Peyer's patch (tissue), 4 donors: ENCODE measurements around the gene MXD4. TPM values are rescaled to one million over a fixed set of nuclear protein-coding genes. Genes with fewer than 3 reads are reported as not detected.
"Not testable (repeated sequence)": the region's sequence is repeated elsewhere in the genome, so short reads cannot be mapped to it uniquely, and the experiment has no call there.

Experiments
- DNase-seq, 3 donors: peaks; one replicate each; pipeline ENCODE4 v3.0.0-alpha.2; 2017 to 2019
- H3K27ac ChIP-seq, 4 donors: fragments of 200-600 bp; sonication (generic); one replicate each; pipeline ENCODE4 v1.5.1; 2016 to 2019
- H3K27me3 ChIP-seq, 2 donors: fragments of 200-600 bp; sonication (generic); one replicate each; pipeline ENCODE4 v1.5.1; 2019
- H3K36me3 ChIP-seq, 3 donors: fragments of 200-600 bp; sonication (generic); one replicate each; pipeline ENCODE4 v1.5.1; 2016 to 2019
- H3K4me1 ChIP-seq, 4 donors: fragments of 200-600 bp; sonication (generic); one replicate each; pipeline ENCODE4 v1.5.1; 2016 to 2019
- H3K4me3 ChIP-seq, 4 donors: fragments of 200-600 bp; sonication (generic); 1 replicate in 3 of 4; 2 replicates in 1 of 4; pipeline ENCODE4 v1.5.1; 2016 to 2019; ENCODE audit warnings: mild to moderate bottlenecking in 1 of 4
- H3K9me3 ChIP-seq, 4 donors: fragments of 200-600 bp; sonication (generic); one replicate each; pipeline ENCODE4 v1.5.1; 2016 to 2019; ENCODE audit warnings: mild to moderate bottlenecking in 1 of 4
- CTCF ChIP-seq, 6 experiments: fragments of 450-650 bp in 4 of 6; fragments of 200-600 bp in 2 of 6; sonication (generic) in 1 of 6; IDR thresholded peaks; one replicate each; pipeline ENCODE4 v1.5.1; 2017 to 2019; ENCODE audit warnings: antibody characterized with exemption in 6 of 6, mild to moderate bottlenecking in 3 of 6, moderate library complexity in 1 of 6
- POLR2A ChIP-seq, 2 donors: fragments of 450-650 bp; IDR thresholded peaks; one replicate each; pipeline ENCODE4 v1.5.1; 2017; ENCODE audit warnings: antibody characterized with exemption in 2 of 2, mild to moderate bottlenecking in 2 of 2, moderate library complexity in 2 of 2
- small RNA-seq, 2 donors: library from RNA; depleted of rRNA; stranded (forward); fragments of <200 nt; gene quantifications; one replicate each; pipeline ENCODE3, GENCODE V24; 2016
- total RNA-seq, 4 donors: library from RNA; depleted of rRNA; stranded (reverse); fragments of >200 nt; gene quantifications; one replicate each; pipeline ENCODE4 v1.1.0, GENCODE V29; 2016

The MXD4 gene
- total RNA-seq, 4 donors from 2014 or later = 28.9 to 52.5 (median 44.0) TPM

GRCh38 chr4:2219233-2219760 lies 42.6 kb downstream of the MXD4 start:
- Histone ChIP-seq H3K27me3 (no peaks in the 10 kb centered on the region), H3K4me1 (no peaks in the 10 kb centered on the region), H3K4me3 (no peak overlapping the region), H3K36me3 (peaks cover 0 to 4% (median 0%) of the 10 kb centered on the region in 3 donors), H3K9me3 (no peaks in the 10 kb centered on the region), H3K27ac (no peak overlapping the region)
- TF ChIP-seq CTCF (IDR thresholded peaks at IDR 0.05) (no peak), POLR2A (IDR thresholded peaks at IDR 0.05) (no peak)
- no peak for DNase-seq

GRCh38 chr4:2218436-2218835 lies 43.5 kb downstream of the MXD4 start:
- Histone ChIP-seq H3K27ac (no peak overlapping the region), H3K27me3 (no peaks in the 10 kb centered on the region), H3K4me3 (no peak overlapping the region), H3K4me1 (no peaks in the 10 kb centered on the region), H3K36me3 (peaks cover 0 to 4% (median 0%) of the 10 kb centered on the region in 3 donors), H3K9me3 (no peaks in the 10 kb centered on the region)
- no peak for TF ChIP-seq POLR2A (IDR thresholded peaks at IDR 0.05)
- TF ChIP-seq CTCF (IDR thresholded peaks at IDR 0.05) = no peak
- DNase-seq = no peak

DNA sequence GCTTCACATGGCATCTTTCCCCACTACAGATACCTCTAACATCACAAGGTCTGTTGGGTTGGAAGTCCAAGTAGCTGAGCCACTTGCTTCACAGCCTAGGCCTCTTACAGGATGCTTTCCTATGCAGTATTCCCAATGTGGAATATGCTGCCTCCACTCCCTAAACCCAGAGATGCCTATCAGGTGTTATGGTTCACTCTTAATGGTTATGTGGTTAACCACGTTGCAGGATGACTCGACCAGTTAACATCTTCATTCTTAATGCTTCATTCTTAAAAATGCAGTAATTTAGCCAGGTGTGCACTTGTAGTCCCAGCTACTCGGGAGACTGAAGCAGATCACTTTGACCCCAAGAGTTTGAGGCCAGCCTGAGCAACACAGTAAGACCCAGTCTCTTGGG lies 44.2 kb downstream of the MXD4 start:
- no peaks in the 10 kb centered on the region for H3K27me3 ChIP-seq
- H3K36me3 ChIP-seq = no peaks in the 10 kb centered on the region
- no peak overlapping the region for H3K27ac ChIP-seq
- H3K9me3 ChIP-seq = no peaks in the 10 kb centered on the region
- DNase-seq = no peak
- H3K4me3 ChIP-seq = no peak overlapping the region
- TF ChIP-seq POLR2A (IDR thresholded peaks at IDR 0.05) (no peak), CTCF (IDR thresholded peaks at IDR 0.05) (no peak)
- H3K4me1 ChIP-seq = no peaks in the 10 kb centered on the region

DNA sequence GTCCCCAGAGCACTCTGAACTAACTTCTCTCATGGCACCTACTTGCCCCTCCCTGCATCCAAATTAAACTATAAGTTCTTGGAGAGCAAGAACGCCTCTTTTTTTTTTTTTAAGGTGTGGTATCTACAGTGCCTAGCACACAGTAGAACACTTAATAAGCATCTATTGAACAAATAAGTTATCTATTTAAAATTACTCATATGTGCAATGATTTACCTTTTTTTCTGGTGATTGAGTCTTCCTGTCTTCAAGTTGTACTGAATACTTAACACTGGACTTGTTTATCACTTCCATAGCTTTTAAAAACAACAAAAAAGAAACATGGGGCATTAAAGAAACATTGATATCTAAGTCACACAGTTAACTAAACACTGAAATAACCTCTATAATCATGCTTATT lies 49.1 kb downstream of the MXD4 start:
- Histone ChIP-seq H3K4me1 (no peaks in the 10 kb centered on the region), H3K27me3 (no peaks in the 10 kb centered on the region), H3K9me3 (no peaks in the 10 kb centered on the region), H3K27ac (no peak overlapping the region), H3K4me3 (no peak overlapping the region), H3K36me3 (no peaks in the 10 kb centered on the region)
- DNase-seq = no peak
- TF ChIP-seq CTCF (IDR thresholded peaks at IDR 0.05) (no peak), POLR2A (IDR thresholded peaks at IDR 0.05) (no peak)

GRCh38 chr4:2202789-2203188 lies 59.1 kb downstream of the MXD4 start:
- not testable (repeated sequence) for H3K9me3 ChIP-seq, H3K36me3 ChIP-seq, H3K4me1 ChIP-seq, H3K4me3 ChIP-seq, DNase-seq, H3K27ac ChIP-seq, H3K27me3 ChIP-seq

Small RNAs within 50 kb of the gene (small RNA-seq; reads per million reads assigned to genes)
- gene COX6B1P5 = 0 reads per million in 2 donors

Other genes starting within 250 kb of the MXD4 start
- gene NAT8L, start 202.8 kb downstream of the MXD4 start, total RNA-seq = under 1 TPM in 1 of 4 donors, not detected in 3; 0.27 TPM
- 10 to 100 TPM in 1 of 4 donors, 1 to 10 TPM in 3; 8.6 to 11.6 (median 9.0) TPM for gene HAUS3, start 20.0 kb downstream of the MXD4 start, total RNA-seq
- gene POLN, start 20.0 kb downstream of the MXD4 start, total RNA-seq = 1 to 10 TPM in 3 of 4 donors, under 1 TPM in 1; 0.70 to 6.6 (median 3.2) TPM
- 100 to 1,000 TPM in 1 of 4 donors, 10 to 100 TPM in 3; 20.6 to 153 (median 63.2) TPM for gene ZFYVE28, start 156.5 kb upstream of the MXD4 start, total RNA-seq
- gene CFAP99, start 156.8 kb upstream of the MXD4 start, total RNA-seq = 1 to 10 TPM in 1 of 4 donors, under 1 TPM in 1, not detected in 2; 0.80 to 1.2 TPM
- gene RNF4, start 207.0 kb upstream of the MXD4 start, total RNA-seq = 10 to 100 TPM; 42.2 to 99.0 (median 50.1) TPM